Ovary (tissue), 9 donors: ENCODE results near the gene ADAMTS17. TPM values are rescaled to one million over a fixed set of nuclear protein-coding genes. Genes with fewer than 3 reads are reported as not detected.

Source experiments
- DNase-seq, 5 donors: peaks; one replicate each; pipeline ENCODE4 v3.0.0-alpha.2; 2019 to 2020
- H3K27ac ChIP-seq, 2 donors: fragments of 200-600 bp; one replicate each; pipeline versions ENCODE4 v1.5.1 to v1.8.0; 2019 to 2022
- H3K27me3 ChIP-seq: fragments of 200-600 bp; one replicate; pipeline ENCODE4 v1.8.0; 2022
- H3K36me3 ChIP-seq: fragments of 200-600 bp; sonication (generic); one replicate; pipeline ENCODE4 v1.5.1; 2019
- H3K4me1 ChIP-seq: one replicate; pipeline ENCODE4 v1.8.1; 2013; ENCODE audit warnings: mild to moderate bottlenecking, moderate library complexity; ENCODE audit not compliant: insufficient read depth
- H3K4me3 ChIP-seq: fragments of 200-600 bp; sonication (generic); one replicate; pipeline ENCODE4 v1.5.1; 2017
- H3K9me3 ChIP-seq, 2 donors: fragments of 200-600 bp in 1 of 2; sonication (generic) in 1 of 2; one replicate each; pipeline versions ENCODE4 v1.5.1 to v1.8.1; 2013 to 2019; ENCODE audit warnings: mild to moderate bottlenecking in 1 of 2, moderate library complexity in 1 of 2
- CTCF ChIP-seq, 3 donors: fragments of 450-650 bp in 2 of 3; fragments of 200-600 bp in 1 of 3; IDR thresholded peaks; one replicate each; pipeline versions ENCODE4 v1.5.1 to v1.8.0; 2016 to 2022; ENCODE audit warnings: antibody characterized with exemption in 3 of 3, mild to moderate bottlenecking in 1 of 3
- EP300 ChIP-seq: sonication (generic); formaldehyde crosslinking; IDR thresholded peaks from one replicate; pipeline ENCODE4 v1.6.1; 2017; ENCODE audit warnings: antibody characterized with exemption
- POLR2A ChIP-seq: fragments of 450-650 bp; IDR thresholded peaks from one replicate; pipeline ENCODE4 v1.6.1; 2017; ENCODE audit warnings: antibody characterized with exemption, mild to moderate bottlenecking, moderate library complexity
- WGBS, 3 donors: extraction: QIAGEN DNeasy Blood & Tissue Kit in 1 of 3; methylation state at CpG; one replicate each; pipeline versions ENCODE4 v1.1.5 to v1.1.7; 2013 to 2017; 5-methylcytosine and 5-hydroxymethylcytosine counted together
- intact Hi-C, 4 donors: fragments of 100-400 bp; cut with DNase I; formaldehyde crosslinking; loops; one replicate each; pipeline versions ENCODE4 v1.11.0 to v1.15.1; 2022 to 2023
- polyA plus RNA-seq, 2 donors: library from polyadenylated mRNA; stranded (reverse); fragments of 200-250 nt in 1 of 2; fragments of 350-450 nt in 1 of 2; fragmentation: Illumina TruSeq in 1 of 2; extraction: RNeasy Lipid Tissue Mini Kit (QIAGEN cat#74804) in 1 of 2; gene quantifications; one replicate each; pipeline ENCODE4 v1.2.3, GENCODE V29; 2013 to 2014
- total RNA-seq, 7 donors: library from RNA; depleted of rRNA in 2 of 7; stranded (reverse); fragments of >200 nt in 2 of 7; fragmentation: NEBNext Ultra II Directional in 3 of 7; extraction: Animal tissue kit (Norgen Biotek cat#: 25700) in 3 of 7; gene quantifications; one replicate each; pipeline versions ENCODE4 v1.1.0 to v1.2.4, GENCODE V29; 2016 to 2023
- donor health status: DM: no; HTN: no; CAD: no; lungs with moderate emphysema.
- donor health status: DM: no; HTN: no; CAD: no.
- donor health status: Bipolar disorder and iron deficiency.
- donor health status: DM: yes; HTN: yes; CAD: no.
- donor health status: DM: no; HTN: no; CAD: no.
- donor health status: DM: yes; HTN: yes; CAD: no.

The ADAMTS17 gene
- total and polyA plus RNA-seq, 9 donors = 1.3 to 11.3 (median 5.9) TPM

GRCh38 chr15:100108346-100108745 is 233.4 kb downstream of the ADAMTS17 start:
- TF ChIP-seq POLR2A = no peak
- Histone ChIP-seq H3K4me1 (peaks cover under 1% of the 10 kb centered on the region), H3K36me3 (no peaks in the 10 kb centered on the region), H3K9me3 (no peaks in the 10 kb centered on the region), H3K27ac (no peak overlapping the region), H3K4me3 (no peak overlapping the region), H3K27me3 (no peaks in the 10 kb centered on the region)
- intact Hi-C loops = no loop called here
- 97 to 100% (median 97%) methylated on average over 8 of the region's 8 CpGs for WGBS, 3 donors
- DNase-seq = peak in 2 of 5 donors; percentile 3 to 4

- Histone ChIP-seq H3K27ac (no peak overlapping the region), H3K4me3 (no peak overlapping the region), H3K4me1 (no peaks in the 10 kb centered on the region), H3K9me3 (no peaks in the 10 kb centered on the region), H3K27me3 (no peaks in the 10 kb centered on the region), H3K36me3 (no peaks in the 10 kb centered on the region)
- intact Hi-C loops = no loop called here
- WGBS, 3 donors = 96 to 98% (median 96%) methylated on average over 11 of the region's 11 CpGs
- TF ChIP-seq EP300 (no peak), CTCF (IDR thresholded peaks at IDR 0.05) (no peak), POLR2A (no peak)
- DNase-seq = peak in 2 of 5 donors; percentile 5 to 9
These were observed 234.1 kb downstream of the ADAMTS17 start for GRCh38 chr15:100107606-100108225.

DNA sequence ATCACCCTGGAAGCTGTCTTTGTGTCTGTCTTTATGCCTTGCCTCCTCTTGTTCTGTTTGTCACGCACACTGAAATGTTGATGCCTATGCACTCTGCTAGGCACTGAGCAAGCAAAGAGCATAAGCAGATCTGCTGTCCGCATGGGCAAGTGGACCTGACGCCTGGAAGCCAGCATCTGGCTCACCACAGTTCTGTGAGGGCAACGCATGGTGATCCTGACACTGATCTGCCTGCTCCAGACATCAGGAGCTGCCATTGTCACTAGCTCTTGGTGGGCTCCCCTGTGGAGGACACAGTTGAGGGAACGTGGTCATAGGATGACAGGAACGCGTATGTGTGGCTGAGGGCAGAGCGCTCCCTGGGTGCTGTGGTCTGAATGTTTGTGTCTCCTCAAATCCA is 234.6 kb downstream of the ADAMTS17 start:
- Histone ChIP-seq H3K9me3 (no peaks in the 10 kb centered on the region), H3K4me1 (no peaks in the 10 kb centered on the region), H3K4me3 (no peak overlapping the region), H3K36me3 (no peaks in the 10 kb centered on the region), H3K27me3 (no peaks in the 10 kb centered on the region), H3K27ac (no peak overlapping the region)
- 95 to 99% (median 97%) methylated on average over 8 of the region's 8 CpGs for WGBS, 3 donors
- TF ChIP-seq POLR2A = no peak
- no peak for TF ChIP-seq CTCF (IDR thresholded peaks at IDR 0.05)
- no peak for TF ChIP-seq EP300
- DNase-seq = peak in 2 of 5 donors; percentile 8
- intact Hi-C loops = no loop called here

GRCh38 chr15:100106732-100107131 is 235.0 kb downstream of the ADAMTS17 start:
- intact Hi-C loops = no loop called here

More at GRCh38 chr15:100106732-100107131, 235.0 kb downstream of the ADAMTS17 start:
- TF ChIP-seq CTCF (IDR thresholded peaks at IDR 0.05) (no peak), EP300 (no peak), POLR2A (no peak)
- Histone ChIP-seq H3K9me3 (no peaks in the 10 kb centered on the region), H3K4me1 (no peaks in the 10 kb centered on the region), H3K4me3 (no peak overlapping the region), H3K27me3 (no peaks in the 10 kb centered on the region), H3K27ac (no peak overlapping the region), H3K36me3 (no peaks in the 10 kb centered on the region)
- WGBS, 3 donors = 66 to 76% (median 76%) methylated on average over 7 to 8 of the region's 8 CpGs
- peak in 2 of 5 donors; percentile 4 to 6 for DNase-seq
